Fibroblast of skin of scalp (primary cell): ENCODE results near the gene BMPR2.
A peak's percentile ranks its signal among the peaks of the same experiment; 100 is the strongest.

Source experiments
- DNase-seq: peaks from one replicate; pipeline ENCODE4 v3.0.0-alpha.2; 2013

Gene BMPR2

GRCh38 chr2:202605174-202605573 is 229.0 kb downstream of the BMPR2 start:
- DNase-seq: no peak

- no peak for DNase-seq
Measured at GRCh38 chr2:202608142-202608852, 232.2 kb downstream of the BMPR2 start.

- peak; percentile 7 for DNase-seq
Measured at GRCh38 chr2:202609381-202610145, 233.4 kb downstream of the BMPR2 start.

GRCh38 chr2:202610380-202610779 is 234.3 kb downstream of the BMPR2 start:
- peak; percentile 8 for DNase-seq

- DNase-seq: no peak
Measured at GRCh38 chr2:202612145-202612544, 236.0 kb downstream of the BMPR2 start.

- no peak for DNase-seq
Measured at GRCh38 chr2:202613479-202613878, 237.4 kb downstream of the BMPR2 start.
